ENCODE data around the gene CRIP3.
"Not testable (repeated sequence)": the region's sequence is repeated elsewhere in the genome, so short reads cannot be mapped to it uniquely, and the experiment has no call there.

DNA sequence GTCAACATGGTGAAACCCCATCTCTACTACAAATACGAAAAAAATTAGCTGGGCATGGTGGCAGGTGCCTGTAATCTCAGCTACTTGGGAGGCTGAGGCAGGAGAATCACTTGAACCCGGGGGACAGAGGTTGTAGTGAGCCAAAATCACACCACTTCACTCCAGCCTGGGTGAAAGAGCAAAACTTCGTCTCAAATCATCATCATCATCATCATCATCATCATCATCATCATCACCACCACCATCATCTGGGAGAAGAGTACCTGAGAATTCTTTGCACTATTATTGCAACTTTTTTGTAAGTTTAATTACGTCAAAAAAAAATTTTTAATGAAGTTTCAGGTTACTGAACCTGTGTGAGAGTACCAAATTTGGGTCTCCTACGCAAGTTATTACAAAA is 43.3 kb upstream of the CRIP3 start:
- TF ChIP-seq, protein P1, sequence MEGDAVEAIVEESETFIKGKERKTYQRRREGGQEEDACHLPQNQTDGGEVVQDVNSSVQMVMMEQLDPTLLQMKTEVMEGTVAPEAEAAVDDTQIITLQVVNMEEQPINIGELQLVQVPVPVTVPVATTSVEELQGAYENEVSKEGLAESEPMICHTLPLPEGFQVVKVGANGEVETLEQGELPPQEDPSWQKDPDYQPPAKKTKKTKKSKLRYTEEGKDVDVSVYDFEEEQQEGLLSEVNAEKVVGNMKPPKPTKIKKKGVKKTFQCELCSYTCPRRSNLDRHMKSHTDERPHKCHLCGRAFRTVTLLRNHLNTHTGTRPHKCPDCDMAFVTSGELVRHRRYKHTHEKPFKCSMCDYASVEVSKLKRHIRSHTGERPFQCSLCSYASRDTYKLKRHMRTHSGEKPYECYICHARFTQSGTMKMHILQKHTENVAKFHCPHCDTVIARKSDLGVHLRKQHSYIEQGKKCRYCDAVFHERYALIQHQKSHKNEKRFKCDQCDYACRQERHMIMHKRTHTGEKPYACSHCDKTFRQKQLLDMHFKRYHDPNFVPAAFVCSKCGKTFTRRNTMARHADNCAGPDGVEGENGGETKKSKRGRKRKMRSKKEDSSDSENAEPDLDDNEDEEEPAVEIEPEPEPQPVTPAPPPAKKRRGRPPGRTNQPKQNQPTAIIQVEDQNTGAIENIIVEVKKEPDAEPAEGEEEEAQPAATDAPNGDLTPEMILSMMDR (IDR thresholded peaks at IDR 0.05) = not testable (repeated sequence)
- TF ChIP-seq EP300, POLR2A (IDR thresholded peaks at IDR 0.05): not testable (repeated sequence)
